Superior temporal gyrus (tissue), 1 donor: ENCODE data around the gene ETAA1.

ENCODE experiments used
- DNase-seq: peaks from one replicate; pipeline ENCODE4 v3.0.0-alpha.2; 2016; ENCODE audit errors: extremely low spot score

The ETAA1 gene

GRCh38 chr2:67397143-67397986 is at the start of gene ETAA1:
TSS of gene ETAA1 (plus strand) at chr2:67397333. CDS start at chr2:67397449, 116 bp downstream.
- peak; percentile 93 for DNase-seq

GRCh38 chr2:67366832-67367412 is 30.2 kb upstream of the ETAA1 start:
- no peak for DNase-seq

GRCh38 chr2:67374481-67374880 is 22.7 kb upstream of the ETAA1 start:
- no peak for DNase-seq

GRCh38 chr2:67374949-67375348 is 22.2 kb upstream of the ETAA1 start:
- no peak for DNase-seq

- DNase-seq = no peak
These were observed 18.6 kb upstream of the ETAA1 start for GRCh38 chr2:67378555-67378954.

- no peak for DNase-seq
These were observed 18.1 kb upstream of the ETAA1 start for GRCh38 chr2:67379048-67379447.

- DNase-seq = no peak
These were observed 12.9 kb upstream of the ETAA1 start for GRCh38 chr2:67384123-67384822.

- no peak for DNase-seq
These were observed 8.5 kb upstream of the ETAA1 start for GRCh38 chr2:67388680-67389079.

GRCh38 chr2:67389286-67389685 is 7.8 kb upstream of the ETAA1 start:
- no peak for DNase-seq

GRCh38 chr2:67389788-67390187 is 7.3 kb upstream of the ETAA1 start:
- DNase-seq = no peak

- DNase-seq = no peak
These were observed 3.9 kb upstream of the ETAA1 start for GRCh38 chr2:67393237-67393636.

- no peak for DNase-seq
These were observed 2.4 kb upstream of the ETAA1 start for GRCh38 chr2:67394734-67395133.

GRCh38 chr2:67399144-67399543 is 2.0 kb downstream of the ETAA1 start:
- DNase-seq = no peak

GRCh38 chr2:67399831-67400489 is 2.8 kb downstream of the ETAA1 start:
- no peak for DNase-seq

GRCh38 chr2:67400560-67401485 is 3.7 kb downstream of the ETAA1 start:
- DNase-seq = no peak

GRCh38 chr2:67408346-67408745 is 11.2 kb downstream of the ETAA1 start:
- no peak for DNase-seq

- DNase-seq = no peak
These were observed 15.3 kb downstream of the ETAA1 start for GRCh38 chr2:67412424-67412823.

- no peak for DNase-seq
These were observed 17.7 kb downstream of the ETAA1 start for GRCh38 chr2:67414867-67415266.

- DNase-seq = no peak
These were observed 19.0 kb downstream of the ETAA1 start for GRCh38 chr2:67416136-67416535.

GRCh38 chr2:67423489-67423888 is 26.4 kb downstream of the ETAA1 start:
- no peak for DNase-seq

- no peak for DNase-seq
These were observed 39.1 kb downstream of the ETAA1 start for GRCh38 chr2:67436221-67436620.
